ENCODE measurements around the gene CDH16. TPM values are rescaled to one million over a fixed set of nuclear protein-coding genes. Genes with fewer than 3 reads are reported as not detected.

Gene CDH16
- total and polyA plus RNA-seq, 2 of the 13 experiments (the other 11 are each of a cell fraction or from before 2014, with no cell fraction given): 2.7 to 3.9 TPM

GRCh38 chr16:66934138-66934838 is 15.6 kb upstream of the CDH16 start, which contains the start of gene CIAO2B (continued):
- TF ChIP-seq, protein P1, sequence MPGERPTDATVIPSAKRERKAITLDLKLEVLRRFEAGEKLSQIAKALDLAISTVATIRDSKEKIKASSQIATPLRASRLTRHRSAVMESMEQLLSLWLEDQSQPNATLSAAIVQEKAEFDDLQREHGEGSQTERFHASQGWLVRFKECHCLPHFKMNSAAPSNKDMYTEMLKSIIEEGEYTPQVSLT (CRISPR knock-in tag; IDR thresholded peaks at IDR 0.05; ENCODE audit: borderline replicate concordance, low read depth): no peak
- TF ChIP-seq ZNF343 (CRISPR knock-in tag; IDR thresholded peaks at IDR 0.05) (peak; percentile 86; the same call in 1 of the 2 replicates), NFIB (CRISPR knock-in tag; IDR thresholded peaks at IDR 0.05; ENCODE audit: borderline replicate concordance) (peak; percentile 95; the same call in 1 of the 2 replicates), ZNF737 (CRISPR knock-in tag; IDR thresholded peaks at IDR 0.05; ENCODE audit: borderline replicate concordance) (no peak), THRA (CRISPR knock-in tag; IDR thresholded peaks at IDR 0.05; ENCODE audit: borderline replicate concordance) (peak; percentile 69; the same call in 1 of the 2 replicates), ZSCAN31 (CRISPR knock-in tag; IDR thresholded peaks at IDR 0.05; ENCODE audit: low read depth) (peak; percentile 59; the same call in 1 of the 2 replicates), NFKBIZ (CRISPR knock-in tag; IDR thresholded peaks at IDR 0.05) (peak; percentile 45; the same call in 1 of the 2 replicates), ZNF383 (CRISPR knock-in tag; IDR thresholded peaks at IDR 0.05; ENCODE audit: borderline replicate concordance) (no peak), SNRNP70 (IDR thresholded peaks at IDR 0.05; ENCODE audit: low read depth, low read length) (no peak), ZNF510 (CRISPR knock-in tag; IDR thresholded peaks at IDR 0.05; ENCODE audit: low read depth) (peak; percentile 86; the same call in 1 of the 2 replicates), CEBPG (CRISPR knock-in tag; IDR thresholded peaks at IDR 0.05) (0 out of 2 replicates have a peak, but pooled peaks have one; percentile 42), DMAP1 (CRISPR knock-in tag; IDR thresholded peaks at IDR 0.05) (peak; percentile 90; the same call in 1 of the 2 replicates), ZNF746 (CRISPR knock-in tag; IDR thresholded peaks at IDR 0.05) (peak; percentile 82; the same call in 1 of the 2 replicates), PHF5A (CRISPR knock-in tag; IDR thresholded peaks at IDR 0.05; ENCODE audit: low read depth, unreplicated experiment) (peak; percentile 75), BHLHE40 (IDR thresholded peaks at IDR 0.05; ENCODE audit: low read length) (peak; percentile 37; the same call in 1 of the 2 replicates), ZNF496 (CRISPR knock-in tag; IDR thresholded peaks at IDR 0.05; ENCODE audit: insufficient replicate concordance) (no peak), ZFP36L2 (CRISPR knock-in tag; IDR thresholded peaks at IDR 0.05) (0 out of 2 replicates have a peak, but pooled peaks have one; percentile 26), KDM5A (IDR thresholded peaks at IDR 0.05; ENCODE audit: borderline replicate concordance, low read length) (peak; percentile 93), ZNF598 (CRISPR knock-in tag; IDR thresholded peaks at IDR 0.05; ENCODE audit: borderline replicate concordance) (no peak; the same call in 1 of the 2 replicates)
- TF ChIP-seq, protein P2, sequence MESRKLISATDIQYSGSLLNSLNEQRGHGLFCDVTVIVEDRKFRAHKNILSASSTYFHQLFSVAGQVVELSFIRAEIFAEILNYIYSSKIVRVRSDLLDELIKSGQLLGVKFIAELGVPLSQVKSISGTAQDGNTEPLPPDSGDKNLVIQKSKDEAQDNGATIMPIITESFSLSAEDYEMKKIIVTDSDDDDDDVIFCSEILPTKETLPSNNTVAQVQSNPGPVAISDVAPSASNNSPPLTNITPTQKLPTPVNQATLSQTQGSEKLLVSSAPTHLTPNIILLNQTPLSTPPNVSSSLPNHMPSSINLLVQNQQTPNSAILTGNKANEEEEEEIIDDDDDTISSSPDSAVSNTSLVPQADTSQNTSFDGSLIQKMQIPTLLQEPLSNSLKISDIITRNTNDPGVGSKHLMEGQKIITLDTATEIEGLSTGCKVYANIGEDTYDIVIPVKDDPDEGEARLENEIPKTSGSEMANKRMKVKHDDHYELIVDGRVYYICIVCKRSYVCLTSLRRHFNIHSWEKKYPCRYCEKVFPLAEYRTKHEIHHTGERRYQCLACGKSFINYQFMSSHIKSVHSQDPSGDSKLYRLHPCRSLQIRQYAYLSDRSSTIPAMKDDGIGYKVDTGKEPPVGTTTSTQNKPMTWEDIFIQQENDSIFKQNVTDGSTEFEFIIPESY (CRISPR knock-in tag; IDR thresholded peaks at IDR 0.05): peak; percentile 60
- TF ChIP-seq, protein P3, sequence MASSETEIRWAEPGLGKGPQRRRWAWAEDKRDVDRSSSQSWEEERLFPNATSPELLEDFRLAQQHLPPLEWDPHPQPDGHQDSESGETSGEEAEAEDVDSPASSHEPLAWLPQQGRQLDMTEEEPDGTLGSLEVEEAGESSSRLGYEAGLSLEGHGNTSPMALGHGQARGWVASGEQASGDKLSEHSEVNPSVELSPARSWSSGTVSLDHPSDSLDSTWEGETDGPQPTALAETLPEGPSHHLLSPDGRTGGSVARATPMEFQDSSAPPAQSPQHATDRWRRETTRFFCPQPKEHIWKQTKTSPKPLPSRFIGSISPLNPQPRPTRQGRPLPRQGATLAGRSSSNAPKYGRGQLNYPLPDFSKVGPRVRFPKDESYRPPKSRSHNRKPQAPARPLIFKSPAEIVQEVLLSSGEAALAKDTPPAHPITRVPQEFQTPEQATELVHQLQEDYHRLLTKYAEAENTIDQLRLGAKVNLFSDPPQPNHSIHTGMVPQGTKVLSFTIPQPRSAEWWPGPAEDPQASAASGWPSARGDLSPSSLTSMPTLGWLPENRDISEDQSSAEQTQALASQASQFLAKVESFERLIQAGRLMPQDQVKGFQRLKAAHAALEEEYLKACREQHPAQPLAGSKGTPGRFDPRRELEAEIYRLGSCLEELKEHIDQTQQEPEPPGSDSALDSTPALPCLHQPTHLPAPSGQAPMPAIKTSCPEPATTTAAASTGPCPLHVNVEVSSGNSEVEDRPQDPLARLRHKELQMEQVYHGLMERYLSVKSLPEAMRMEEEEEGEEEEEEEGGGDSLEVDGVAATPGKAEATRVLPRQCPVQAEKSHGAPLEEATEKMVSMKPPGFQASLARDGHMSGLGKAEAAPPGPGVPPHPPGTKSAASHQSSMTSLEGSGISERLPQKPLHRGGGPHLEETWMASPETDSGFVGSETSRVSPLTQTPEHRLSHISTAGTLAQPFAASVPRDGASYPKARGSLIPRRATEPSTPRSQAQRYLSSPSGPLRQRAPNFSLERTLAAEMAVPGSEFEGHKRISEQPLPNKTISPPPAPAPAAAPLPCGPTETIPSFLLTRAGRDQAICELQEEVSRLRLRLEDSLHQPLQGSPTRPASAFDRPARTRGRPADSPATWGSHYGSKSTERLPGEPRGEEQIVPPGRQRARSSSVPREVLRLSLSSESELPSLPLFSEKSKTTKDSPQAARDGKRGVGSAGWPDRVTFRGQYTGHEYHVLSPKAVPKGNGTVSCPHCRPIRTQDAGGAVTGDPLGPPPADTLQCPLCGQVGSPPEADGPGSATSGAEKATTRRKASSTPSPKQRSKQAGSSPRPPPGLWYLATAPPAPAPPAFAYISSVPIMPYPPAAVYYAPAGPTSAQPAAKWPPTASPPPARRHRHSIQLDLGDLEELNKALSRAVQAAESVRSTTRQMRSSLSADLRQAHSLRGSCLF (CRISPR knock-in tag; IDR thresholded peaks at IDR 0.05; ENCODE audit: borderline replicate concordance): peak; percentile 84; the same call in 1 of the 2 replicates

Measured in HepG2 (cell line).